ENCODE data around the gene NT5M.

The NT5M gene

GRCh38 chr17:17355426-17355825 lies 52.3 kb downstream of the NT5M start:
- no peak for DNase-seq (ENCODE audit: low spot score)

GRCh38 chr17:17356149-17356930 lies 53.2 kb downstream of the NT5M start:
- DNase-seq (ENCODE audit: low spot score), result peak; percentile 90

GRCh38 chr17:17356931-17357270 lies 53.7 kb downstream of the NT5M start:
- no peak for DNase-seq (ENCODE audit: low spot score)

- DNase-seq (ENCODE audit: low spot score), result no peak
Observed at GRCh38 chr17:17358060-17358751, 55.0 kb downstream of the NT5M start.

GRCh38 chr17:17358866-17359265 lies 55.7 kb downstream of the NT5M start:
- no peak for DNase-seq (ENCODE audit: low spot score)

GRCh38 chr17:17359271-17359670 lies 56.1 kb downstream of the NT5M start:
- no peak for DNase-seq (ENCODE audit: low spot score)

- no peak for DNase-seq (ENCODE audit: low spot score)
Observed at GRCh38 chr17:17360087-17360730, 57.0 kb downstream of the NT5M start.

GRCh38 chr17:17361543-17361866 lies 58.3 kb downstream of the NT5M start:
- DNase-seq (ENCODE audit: low spot score), result peak; percentile 48

GRCh38 chr17:17361867-17362539 lies 58.8 kb downstream of the NT5M start:
- DNase-seq (ENCODE audit: low spot score), result peak; percentile 37

GRCh38 chr17:17362540-17362930 lies 59.4 kb downstream of the NT5M start:
- no peak for DNase-seq (ENCODE audit: low spot score)

- DNase-seq (ENCODE audit: low spot score), result no peak
Observed at GRCh38 chr17:17363638-17364337, 60.6 kb downstream of the NT5M start.

- DNase-seq (ENCODE audit: low spot score), result no peak
Observed at GRCh38 chr17:17364338-17364667, 61.1 kb downstream of the NT5M start.

- no peak for DNase-seq (ENCODE audit: low spot score)
Observed at GRCh38 chr17:17365476-17366110, 62.4 kb downstream of the NT5M start.

GRCh38 chr17:17366235-17366634 lies 63.1 kb downstream of the NT5M start:
- no peak for DNase-seq (ENCODE audit: low spot score)

GRCh38 chr17:17366941-17367875 lies 64.0 kb downstream of the NT5M start:
- no peak for DNase-seq (ENCODE audit: low spot score)

GRCh38 chr17:17367931-17368330 lies 64.8 kb downstream of the NT5M start:
- DNase-seq (ENCODE audit: low spot score), result no peak

- DNase-seq (ENCODE audit: low spot score), result no peak
Observed at GRCh38 chr17:17370711-17371110, 67.5 kb downstream of the NT5M start.

- DNase-seq (ENCODE audit: low spot score), result no peak
Observed at GRCh38 chr17:17372856-17373520, 69.8 kb downstream of the NT5M start.

- no peak for DNase-seq (ENCODE audit: low spot score)
Observed at GRCh38 chr17:17375841-17376240, 72.7 kb downstream of the NT5M start.

- DNase-seq (ENCODE audit: low spot score), result peak; percentile 77
Observed at GRCh38 chr17:17376362-17376761, 73.2 kb downstream of the NT5M start.
